ENCODE data around the gene EVI2B. TPM values are rescaled to one million over a fixed set of nuclear protein-coding genes. Genes with fewer than 3 reads are reported as not detected.

Gene EVI2B
- total and polyA plus RNA-seq, 4 donors: 2.8 to 5.8 (median 3.7) TPM

DNA sequence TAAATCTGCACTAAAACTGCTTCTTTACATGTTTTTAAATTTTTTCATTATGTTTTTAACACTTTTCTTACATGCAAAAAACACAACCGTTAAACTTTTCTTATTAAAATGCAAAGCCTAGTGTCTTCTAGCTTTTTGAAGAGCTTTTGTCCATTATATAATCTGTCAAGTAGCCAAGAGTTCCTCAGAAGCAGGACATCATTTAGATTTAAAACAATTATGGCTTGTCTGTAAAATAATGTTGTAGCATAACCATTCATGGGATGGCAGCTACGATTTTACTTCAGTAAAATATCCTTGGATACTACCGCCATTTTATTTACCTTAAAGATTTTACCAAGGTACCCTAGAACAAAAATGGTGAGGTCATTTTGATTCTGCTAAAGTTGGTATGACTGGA lies 19.6 kb downstream of the EVI2B start:
- no peaks in the 10 kb centered on the region for H3K9me3 ChIP-seq (ENCODE audit: control insufficient read depth in 4 of 4, low read length in 3 of 4)
- no peak overlapping the region for H3K9ac ChIP-seq (ENCODE audit: low read depth in 1 of 2, low read length in 2 of 2)
- H3K36me3 ChIP-seq (ENCODE audit: control insufficient read depth in 4 of 4, insufficient read depth in 3 of 4, low read depth in 1 of 4, low read length in 3 of 4): peaks cover 0 to 4% (median 2%) of the 10 kb centered on the region in 4 donors
- TF ChIP-seq GABPA (IDR thresholded peaks at IDR 0.05 in 1 of 2, conservative IDR thresholded peaks at IDR 0.05 in 1 of 2): no peak
- TF ChIP-seq, protein P1, sequence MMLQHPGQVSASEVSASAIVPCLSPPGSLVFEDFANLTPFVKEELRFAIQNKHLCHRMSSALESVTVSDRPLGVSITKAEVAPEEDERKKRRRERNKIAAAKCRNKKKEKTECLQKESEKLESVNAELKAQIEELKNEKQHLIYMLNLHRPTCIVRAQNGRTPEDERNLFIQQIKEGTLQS (IDR thresholded peaks at IDR 0.05): no peak
- TF ChIP-seq FOXA2 (IDR thresholded peaks at IDR 0.05): no peak
- TF ChIP-seq REST (IDR thresholded peaks at IDR 0.05): no peak
- TF ChIP-seq JUND (IDR thresholded peaks at IDR 0.05): no peak
- no peak for TF ChIP-seq RAD21 (IDR thresholded peaks at IDR 0.05)
- no peak for TF ChIP-seq NR2F2 (IDR thresholded peaks at IDR 0.05)
- no peak for TF ChIP-seq HNF4G (IDR thresholded peaks at IDR 0.05)
- TF ChIP-seq SP1 (IDR thresholded peaks at IDR 0.05): no peak
- no peak overlapping the region for H3K27ac ChIP-seq (ENCODE audit: low read depth in 1 of 2, low read length in 2 of 2)
- 97% methylated on average over 3 of the region's 3 CpGs for WGBS
- no peaks in the 10 kb centered on the region for H3K4me1 ChIP-seq (ENCODE audit: control insufficient read depth in 4 of 4, insufficient read depth in 4 of 4, low read length in 3 of 4)
- no peak overlapping the region for H3K4me3 ChIP-seq (ENCODE audit: low read depth in 1 of 3, low read length in 3 of 3)
- DNase-seq (ENCODE audit: low spot score): no peak
- H3K27me3 ChIP-seq (ENCODE audit: control insufficient read depth in 4 of 4, insufficient read depth in 4 of 4, low read length in 3 of 4): no peaks in the 10 kb centered on the region

GRCh38 chr17:31293581-31293980 lies 20.3 kb downstream of the EVI2B start:
- no peaks in the 10 kb centered on the region for H3K4me1 ChIP-seq (ENCODE audit: control insufficient read depth in 4 of 4, insufficient read depth in 4 of 4, low read length in 3 of 4)
- no peak overlapping the region for H3K27ac ChIP-seq (ENCODE audit: low read depth in 1 of 2, low read length in 2 of 2)
- TF ChIP-seq HNF4G (IDR thresholded peaks at IDR 0.05) (no peak), MAX (IDR thresholded peaks at IDR 0.05) (no peak), FOXA2 (IDR thresholded peaks at IDR 0.05) (no peak), FOXA1 (IDR thresholded peaks at IDR 0.05) (no peak), RAD21 (IDR thresholded peaks at IDR 0.05) (no peak), SP1 (IDR thresholded peaks at IDR 0.05) (no peak), YY1 (IDR thresholded peaks at IDR 0.05) (no peak), RXRA (IDR thresholded peaks at IDR 0.05) (no peak), GABPA (IDR thresholded peaks at IDR 0.05 in 1 of 2, conservative IDR thresholded peaks at IDR 0.05 in 1 of 2) (no peak)
- TF ChIP-seq, protein P1 (IDR thresholded peaks at IDR 0.05): no peak
- H3K9ac ChIP-seq (ENCODE audit: low read depth in 1 of 2, low read length in 2 of 2): no peak overlapping the region
- no peak overlapping the region for H3K4me3 ChIP-seq (ENCODE audit: low read depth in 1 of 3, low read length in 3 of 3)
- DNase-seq (ENCODE audit: low spot score): no peak
- WGBS: 98% methylated on average over 2 of the region's 2 CpGs
- H3K36me3 ChIP-seq (ENCODE audit: control insufficient read depth in 4 of 4, insufficient read depth in 3 of 4, low read depth in 1 of 4, low read length in 3 of 4): peaks cover 0 to 4% (median 2%) of the 10 kb centered on the region in 4 donors
- H3K9me3 ChIP-seq (ENCODE audit: control insufficient read depth in 4 of 4, low read length in 3 of 4): no peaks in the 10 kb centered on the region
- no peaks in the 10 kb centered on the region for H3K27me3 ChIP-seq (ENCODE audit: control insufficient read depth in 4 of 4, insufficient read depth in 4 of 4, low read length in 3 of 4)

DNA sequence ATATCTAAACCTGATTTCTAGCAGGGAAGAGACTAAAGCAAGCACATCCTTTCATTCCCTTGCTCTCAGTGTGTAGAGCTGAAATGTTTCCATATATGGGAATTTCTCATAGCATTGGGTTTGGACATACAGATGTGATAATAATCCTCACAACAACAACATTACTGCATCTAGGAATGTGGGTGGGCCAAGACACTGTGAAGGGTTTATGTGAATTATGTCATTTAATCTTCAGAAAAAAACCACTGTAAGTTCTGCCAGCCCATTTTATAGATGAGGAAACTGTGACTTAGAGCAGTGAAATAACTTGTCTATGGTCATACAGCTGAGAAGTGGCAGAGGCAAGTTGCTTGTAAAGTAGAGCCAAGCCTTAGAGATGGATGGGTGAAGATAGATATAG lies 22.0 kb downstream of the EVI2B start:
- DNase-seq (ENCODE audit: low spot score): no peak
- Histone ChIP-seq H3K27ac (ENCODE audit: low read depth in 1 of 2, low read length in 2 of 2) (no peak overlapping the region), H3K9me3 (ENCODE audit: control insufficient read depth in 4 of 4, low read length in 3 of 4) (no peaks in the 10 kb centered on the region), H3K4me1 (ENCODE audit: control insufficient read depth in 4 of 4, insufficient read depth in 4 of 4, low read length in 3 of 4) (no peaks in the 10 kb centered on the region), H3K27me3 (ENCODE audit: control insufficient read depth in 4 of 4, insufficient read depth in 4 of 4, low read length in 3 of 4) (no peaks in the 10 kb centered on the region), H3K4me3 (ENCODE audit: low read depth in 1 of 3, low read length in 3 of 3) (no peak overlapping the region), H3K9ac (ENCODE audit: low read depth in 1 of 2, low read length in 2 of 2) (no peak overlapping the region), H3K36me3 (ENCODE audit: control insufficient read depth in 4 of 4, insufficient read depth in 3 of 4, low read depth in 1 of 4, low read length in 3 of 4) (peaks cover 0 to 5% (median 4%) of the 10 kb centered on the region in 4 donors)
- no peak for TF ChIP-seq JUND (IDR thresholded peaks at IDR 0.05)

Measured in liver (tissue), 9 donors.